Activated effector memory CD4-positive, alpha-beta T cell treated with anti-CD3 and anti-CD28 coated beads, Interleukin-2, amount 50 U/mL, for 16 hours (primary cell): ENCODE data around the gene PLCH1.

Experiments
- DNase-seq: peaks from one replicate; pipeline ENCODE4 v3.0.0-alpha.2; 2020

Gene PLCH1

GRCh38 chr3:155603302-155603701 lies 141.6 kb downstream of the PLCH1 start:
- DNase-seq: no peak

GRCh38 chr3:155602307-155602706 lies 142.6 kb downstream of the PLCH1 start:
- DNase-seq: no peak

- no peak for DNase-seq
These were observed 146.2 kb downstream of the PLCH1 start for GRCh38 chr3:155598671-155599070.

GRCh38 chr3:155596615-155597014 lies 148.3 kb downstream of the PLCH1 start:
- DNase-seq: no peak

- DNase-seq: no peak
These were observed 149.5 kb downstream of the PLCH1 start for GRCh38 chr3:155595371-155595770.

- no peak for DNase-seq
These were observed 150.2 kb downstream of the PLCH1 start for GRCh38 chr3:155594526-155595187.

GRCh38 chr3:155587581-155587980 lies 157.3 kb downstream of the PLCH1 start:
- DNase-seq: no peak

GRCh38 chr3:155585384-155585783 lies 159.5 kb downstream of the PLCH1 start:
- no peak for DNase-seq

GRCh38 chr3:155581579-155581978 lies 163.3 kb downstream of the PLCH1 start:
- no peak for DNase-seq

- DNase-seq: no peak
These were observed 172.8 kb downstream of the PLCH1 start for GRCh38 chr3:155572085-155572484.

GRCh38 chr3:155568295-155568694 lies 176.6 kb downstream of the PLCH1 start:
- DNase-seq: no peak

GRCh38 chr3:155560594-155560993 lies 184.3 kb downstream of the PLCH1 start:
- no peak for DNase-seq

GRCh38 chr3:155560135-155560534 lies 184.7 kb downstream of the PLCH1 start:
- no peak for DNase-seq

- no peak for DNase-seq
These were observed 188.3 kb downstream of the PLCH1 start for GRCh38 chr3:155556531-155556930.

- DNase-seq: no peak
These were observed 189.3 kb downstream of the PLCH1 start for GRCh38 chr3:155555479-155556060.

GRCh38 chr3:155554777-155555451 lies 190.0 kb downstream of the PLCH1 start:
- DNase-seq: no peak

- DNase-seq: no peak
These were observed 191.1 kb downstream of the PLCH1 start for GRCh38 chr3:155553780-155554179.

- DNase-seq: no peak
These were observed 191.5 kb downstream of the PLCH1 start for GRCh38 chr3:155553326-155553725.

GRCh38 chr3:155550391-155550790 lies 194.5 kb downstream of the PLCH1 start:
- no peak for DNase-seq

GRCh38 chr3:155549087-155549486 lies 195.8 kb downstream of the PLCH1 start:
- no peak for DNase-seq

- no peak for DNase-seq
These were observed 196.7 kb downstream of the PLCH1 start for GRCh38 chr3:155548195-155548594.

GRCh38 chr3:155535098-155535497 lies 209.8 kb downstream of the PLCH1 start:
- DNase-seq: no peak

- no peak for DNase-seq
These were observed 216.3 kb downstream of the PLCH1 start for GRCh38 chr3:155528579-155528978.

- DNase-seq: no peak
These were observed 219.5 kb downstream of the PLCH1 start for GRCh38 chr3:155525324-155525833.
